ENCODE results near the gene ASIC2. TPM values are rescaled to one million over a fixed set of nuclear protein-coding genes. Genes with fewer than 3 reads are reported as not detected.

ASIC2 gene
- total RNA-seq, 1 experiment from 2014 or later, result not detected

GRCh38 chr17:33243732-33244131, 49.4 kb downstream of the ASIC2 start:
- no peak for DNase-seq (ENCODE audit: low read depth)

GRCh38 chr17:33242375-33243124, 50.5 kb downstream of the ASIC2 start:
- no peak for DNase-seq (ENCODE audit: low read depth)

GRCh38 chr17:33241390-33241789, 51.7 kb downstream of the ASIC2 start:
- DNase-seq (ENCODE audit: low read depth), result no peak

- no peak for DNase-seq (ENCODE audit: low read depth)
Observed at GRCh38 chr17:33240362-33240761, 52.7 kb downstream of the ASIC2 start.

GRCh38 chr17:33239702-33240101, 53.4 kb downstream of the ASIC2 start:
- DNase-seq (ENCODE audit: low read depth), result no peak

GRCh38 chr17:33234930-33235685, 58.0 kb downstream of the ASIC2 start:
- peak; percentile 88 for DNase-seq (ENCODE audit: low read depth)

- no peak for DNase-seq (ENCODE audit: low read depth)
Observed at GRCh38 chr17:33234233-33234632, 58.9 kb downstream of the ASIC2 start.

- no peak for DNase-seq (ENCODE audit: low read depth)
Observed at GRCh38 chr17:33233811-33234177, 59.3 kb downstream of the ASIC2 start.

- DNase-seq (ENCODE audit: low read depth), result no peak
Observed at GRCh38 chr17:33229499-33229898, 63.6 kb downstream of the ASIC2 start.

- DNase-seq (ENCODE audit: low read depth), result no peak
Observed at GRCh38 chr17:33229028-33229427, 64.1 kb downstream of the ASIC2 start.

GRCh38 chr17:33228548-33228947, 64.5 kb downstream of the ASIC2 start:
- no peak for DNase-seq (ENCODE audit: low read depth)

GRCh38 chr17:33227911-33228310, 65.2 kb downstream of the ASIC2 start:
- no peak for DNase-seq (ENCODE audit: low read depth)

GRCh38 chr17:33225994-33226393, 67.1 kb downstream of the ASIC2 start:
- DNase-seq (ENCODE audit: low read depth), result no peak

- no peak for DNase-seq (ENCODE audit: low read depth)
Observed at GRCh38 chr17:33225509-33225908, 67.6 kb downstream of the ASIC2 start.

GRCh38 chr17:33220036-33220435, 73.1 kb downstream of the ASIC2 start:
- DNase-seq (ENCODE audit: low read depth), result no peak

GRCh38 chr17:33218698-33219601, 74.1 kb downstream of the ASIC2 start:
- peak; percentile 3 for DNase-seq (ENCODE audit: low read depth)

- DNase-seq (ENCODE audit: low read depth), result no peak
Observed at GRCh38 chr17:33217891-33218290, 75.2 kb downstream of the ASIC2 start.

- DNase-seq (ENCODE audit: low read depth), result no peak
Observed at GRCh38 chr17:33214996-33215395, 78.1 kb downstream of the ASIC2 start.

- no peak for DNase-seq (ENCODE audit: low read depth)
Observed at GRCh38 chr17:33210285-33210684, 82.8 kb downstream of the ASIC2 start.

- no peak for DNase-seq (ENCODE audit: low read depth)
Observed at GRCh38 chr17:33209671-33210070, 83.4 kb downstream of the ASIC2 start.

- DNase-seq (ENCODE audit: low read depth), result no peak
Observed at GRCh38 chr17:33207231-33207630, 85.9 kb downstream of the ASIC2 start.

GRCh38 chr17:33205552-33205951, 87.5 kb downstream of the ASIC2 start:
- no peak for DNase-seq (ENCODE audit: low read depth)

Data from LHCN-M2 (cell line).